IPS-18a (cell line): ENCODE data around the gene SKI.

ENCODE experiments used
- H3K27ac ChIP-seq: one replicate; pipeline ENCODE4 v1.5.1; 2013; ENCODE audit warnings: low read length
- H3K27me3 ChIP-seq: one replicate; pipeline ENCODE4 v1.6.1; 2013; ENCODE audit warnings: mild to moderate bottlenecking, low read length; ENCODE audit not compliant: control insufficient read depth, insufficient read depth
- H3K36me3 ChIP-seq: one replicate; pipeline ENCODE4 v1.6.1; 2013; ENCODE audit warnings: low read depth, low read length; ENCODE audit not compliant: control insufficient read depth
- H3K4me1 ChIP-seq: one replicate; pipeline ENCODE4 v1.6.1; 2013; ENCODE audit warnings: low read depth, low read length; ENCODE audit not compliant: control insufficient read depth
- H3K4me3 ChIP-seq: one replicate; pipeline ENCODE4 v1.5.1; 2013; ENCODE audit warnings: low read length
- H3K9ac ChIP-seq: one replicate; pipeline ENCODE4 v1.6.1; 2013; ENCODE audit warnings: mild to moderate bottlenecking, low read length, moderate library complexity
- H3K9me3 ChIP-seq: one replicate; pipeline ENCODE4 v1.6.1; 2013; ENCODE audit warnings: low read depth, low read length; ENCODE audit not compliant: control insufficient read depth

SKI gene

GRCh38 chr1:2308844-2309243 is 80.7 kb downstream of the SKI start:
- Histone ChIP-seq H3K27ac (no peak overlapping the region), H3K4me3 (no peak overlapping the region), H3K9me3 (no peaks in the 10 kb centered on the region), H3K27me3 (no peaks in the 10 kb centered on the region), H3K4me1 (peaks cover 12% of the 10 kb centered on the region), H3K9ac (no peak overlapping the region), H3K36me3 (peaks cover 25% of the 10 kb centered on the region)

GRCh38 chr1:2310332-2311183 is 82.4 kb downstream of the SKI start:
- no peak overlapping the region for H3K27ac ChIP-seq
- H3K4me1 ChIP-seq: peaks cover 16% of the 10 kb centered on the region
- H3K4me3 ChIP-seq: no peak overlapping the region
- peak overlapping the region; percentile 20 for H3K9ac ChIP-seq
- H3K9me3 ChIP-seq: no peaks in the 10 kb centered on the region
- no peaks in the 10 kb centered on the region for H3K27me3 ChIP-seq
- peaks cover 15% of the 10 kb centered on the region for H3K36me3 ChIP-seq

- peak overlapping the region; percentile 20 for H3K9ac ChIP-seq
- H3K27me3 ChIP-seq: no peaks in the 10 kb centered on the region
- peaks cover 16% of the 10 kb centered on the region for H3K4me1 ChIP-seq
- no peak overlapping the region for H3K4me3 ChIP-seq
- no peak overlapping the region for H3K27ac ChIP-seq
- no peaks in the 10 kb centered on the region for H3K9me3 ChIP-seq
- H3K36me3 ChIP-seq: peaks cover 15% of the 10 kb centered on the region
Observed at GRCh38 chr1:2311184-2312032, 83.3 kb downstream of the SKI start.

GRCh38 chr1:2312160-2312514 is 84.0 kb downstream of the SKI start:
- H3K4me3 ChIP-seq: no peak overlapping the region
- H3K27ac ChIP-seq: no peak overlapping the region
- H3K27me3 ChIP-seq: no peaks in the 10 kb centered on the region
- H3K36me3 ChIP-seq: peaks cover 15% of the 10 kb centered on the region
- no peaks in the 10 kb centered on the region for H3K9me3 ChIP-seq
- no peak overlapping the region for H3K9ac ChIP-seq
- H3K4me1 ChIP-seq: peaks cover 16% of the 10 kb centered on the region

GRCh38 chr1:2312515-2313301 is 84.6 kb downstream of the SKI start:
- Histone ChIP-seq H3K4me3 (no peak overlapping the region), H3K36me3 (peaks cover 9% of the 10 kb centered on the region), H3K9ac (no peak overlapping the region), H3K4me1 (peaks cover 16% of the 10 kb centered on the region), H3K27me3 (no peaks in the 10 kb centered on the region), H3K9me3 (no peaks in the 10 kb centered on the region), H3K27ac (no peak overlapping the region)

GRCh38 chr1:2313651-2314261 is 85.6 kb downstream of the SKI start:
- peak overlapping the region; percentile 56 for H3K9ac ChIP-seq
- H3K4me3 ChIP-seq: peak overlapping the region; percentile 48
- no peak overlapping the region for H3K27ac ChIP-seq
- H3K4me1 ChIP-seq: peaks cover 16% of the 10 kb centered on the region
- H3K9me3 ChIP-seq: no peaks in the 10 kb centered on the region
- H3K27me3 ChIP-seq: no peaks in the 10 kb centered on the region
- no peaks in the 10 kb centered on the region for H3K36me3 ChIP-seq

- no peak overlapping the region for H3K27ac ChIP-seq
- H3K36me3 ChIP-seq: no peaks in the 10 kb centered on the region
- peak overlapping the region; percentile 56 for H3K9ac ChIP-seq
- peak overlapping the region; percentile 48 for H3K4me3 ChIP-seq
- peaks cover 16% of the 10 kb centered on the region for H3K4me1 ChIP-seq
- no peaks in the 10 kb centered on the region for H3K27me3 ChIP-seq
- H3K9me3 ChIP-seq: no peaks in the 10 kb centered on the region
Observed at GRCh38 chr1:2314273-2314802, 86.2 kb downstream of the SKI start.

GRCh38 chr1:2314803-2315673 is 86.9 kb downstream of the SKI start:
- H3K27ac ChIP-seq: no peak overlapping the region
- no peaks in the 10 kb centered on the region for H3K9me3 ChIP-seq
- peaks cover 16% of the 10 kb centered on the region for H3K4me1 ChIP-seq
- peak overlapping the region; percentile 48 for H3K4me3 ChIP-seq
- H3K27me3 ChIP-seq: no peaks in the 10 kb centered on the region
- H3K9ac ChIP-seq: peak overlapping the region; percentile 45
- no peaks in the 10 kb centered on the region for H3K36me3 ChIP-seq

GRCh38 chr1:2315674-2316450 is 87.7 kb downstream of the SKI start:
- H3K9ac ChIP-seq: peak overlapping the region; percentile 45
- H3K36me3 ChIP-seq: no peaks in the 10 kb centered on the region
- H3K4me1 ChIP-seq: peaks cover 16% of the 10 kb centered on the region
- H3K27me3 ChIP-seq: no peaks in the 10 kb centered on the region
- H3K27ac ChIP-seq: no peak overlapping the region
- no peak overlapping the region for H3K4me3 ChIP-seq
- no peaks in the 10 kb centered on the region for H3K9me3 ChIP-seq
